ENCODE results near the gene RAB33A.

GRCh38 chrX:130212371-130212770 lies 40.6 kb downstream of the RAB33A start:
- TF ChIP-seq SUZ12 (IDR thresholded peaks at IDR 0.05) = no peak
- no peak for TF ChIP-seq LEF1 (IDR thresholded peaks at IDR 0.05; ENCODE audit: borderline replicate concordance)
- TF ChIP-seq HDGF (IDR thresholded peaks at IDR 0.05; ENCODE audit: borderline replicate concordance) = no peak
- no peak for TF ChIP-seq BHLHE40 (IDR thresholded peaks at IDR 0.05; ENCODE audit: borderline replicate concordance)
- no peak for TF ChIP-seq FOXM1 (IDR thresholded peaks at IDR 0.05; ENCODE audit: borderline replicate concordance)
- no peak for TF ChIP-seq ZNF384 (IDR thresholded peaks at IDR 0.05)
- TF ChIP-seq FOXK2 (IDR thresholded peaks at IDR 0.05) = no peak
- TF ChIP-seq ARNT (IDR thresholded peaks at IDR 0.05) = no peak
- no peak for TF ChIP-seq L3MBTL2 (conservative IDR thresholded peaks at IDR 0.05)
- no peak for TF ChIP-seq ELF4 (IDR thresholded peaks at IDR 0.05)
- TF ChIP-seq SP1 (IDR thresholded peaks at IDR 0.05) = no peak

Data from HEK293T (cell line).